ENCODE results near the gene MED15.

Gene MED15

DNA sequence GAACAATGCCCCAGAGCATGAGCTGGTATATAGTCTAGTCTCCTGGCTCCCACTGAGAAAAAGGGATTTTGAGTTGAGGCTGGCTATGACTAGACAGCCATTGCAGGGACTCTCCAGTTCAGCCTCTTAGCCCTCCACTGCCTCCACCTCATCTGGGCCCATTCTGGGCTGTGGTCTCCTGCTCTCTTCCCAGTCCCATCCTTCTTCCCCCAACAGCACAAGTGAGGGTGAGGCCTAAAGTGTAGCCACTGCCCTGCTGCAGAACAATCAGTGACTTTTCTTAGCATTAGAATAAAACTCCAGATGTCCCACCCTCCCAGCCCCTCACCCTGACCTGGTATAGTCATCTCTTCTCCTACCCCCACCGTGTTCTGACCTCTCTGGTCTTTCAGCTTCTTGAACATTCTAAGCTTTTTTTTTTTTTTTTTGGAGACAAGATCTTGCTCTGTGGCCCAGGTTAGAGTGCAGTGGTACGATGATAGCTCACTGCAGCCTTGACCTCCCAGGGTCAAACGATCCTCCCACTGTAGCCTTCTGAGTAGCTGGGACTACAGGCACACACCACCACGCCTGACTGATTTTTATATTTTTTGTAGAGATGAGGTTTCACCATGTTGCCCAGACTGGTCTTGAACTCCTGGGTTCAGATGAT lies 4.3 kb downstream of the MED15 start:
- DNase-seq: no peak

DNA sequence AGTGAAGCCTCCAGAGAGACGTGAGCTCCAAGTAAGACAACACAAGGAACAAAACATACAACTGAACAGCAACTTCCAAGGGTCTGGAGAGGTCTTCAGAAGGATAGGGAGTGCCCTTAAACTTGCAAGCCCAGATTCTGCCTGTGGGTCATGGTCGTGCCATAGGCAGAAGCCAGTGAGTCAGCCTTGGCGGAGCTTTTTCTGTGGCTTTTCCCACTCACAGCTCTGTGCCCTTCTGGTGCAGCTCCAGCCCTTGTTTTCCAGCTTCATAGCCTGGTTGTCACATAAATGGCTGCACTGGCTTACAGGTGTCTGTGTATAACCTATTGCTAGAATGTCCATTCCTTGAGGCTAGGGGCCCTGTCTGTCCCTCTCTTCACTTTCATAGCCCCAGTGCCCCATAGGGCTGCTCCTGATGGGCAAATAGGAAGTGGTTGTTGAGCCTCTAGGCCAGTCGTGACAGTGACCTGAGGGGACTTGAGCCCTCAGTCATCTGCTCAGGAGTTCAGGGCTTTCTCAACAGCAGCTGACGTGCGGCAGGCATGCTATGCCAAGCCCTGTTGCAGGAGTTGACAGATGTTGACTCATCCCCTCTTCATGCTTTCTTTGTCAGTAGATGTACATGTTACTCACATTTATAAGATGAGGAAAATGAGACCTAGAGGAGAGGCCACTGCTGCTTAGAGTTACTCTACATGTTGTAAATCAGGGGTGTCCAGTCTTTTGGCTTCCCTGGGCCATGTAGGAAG lies 7.4 kb downstream of the MED15 start:
- DNase-seq: peak; percentile 78

DNA sequence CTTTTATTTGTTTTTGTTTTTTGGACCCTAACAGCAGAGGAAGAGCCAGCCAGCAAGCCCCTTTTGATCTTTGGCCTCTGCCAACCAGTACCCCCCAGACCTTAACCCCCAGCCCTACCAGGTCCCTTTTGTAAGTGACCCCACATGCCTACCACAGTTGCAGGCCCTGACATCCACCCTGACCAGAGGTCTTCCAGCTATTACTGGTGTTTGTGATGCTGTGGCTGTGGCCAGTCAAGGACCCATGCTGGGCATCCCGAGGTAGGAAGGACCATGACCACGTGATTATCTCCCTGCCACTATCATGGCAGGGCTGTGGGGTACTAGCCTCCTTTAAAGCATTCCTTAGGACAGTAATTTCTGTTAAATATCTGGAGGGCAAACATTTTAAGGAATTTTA lies 9.0 kb downstream of the MED15 start:
- DNase-seq: no peak

DNA sequence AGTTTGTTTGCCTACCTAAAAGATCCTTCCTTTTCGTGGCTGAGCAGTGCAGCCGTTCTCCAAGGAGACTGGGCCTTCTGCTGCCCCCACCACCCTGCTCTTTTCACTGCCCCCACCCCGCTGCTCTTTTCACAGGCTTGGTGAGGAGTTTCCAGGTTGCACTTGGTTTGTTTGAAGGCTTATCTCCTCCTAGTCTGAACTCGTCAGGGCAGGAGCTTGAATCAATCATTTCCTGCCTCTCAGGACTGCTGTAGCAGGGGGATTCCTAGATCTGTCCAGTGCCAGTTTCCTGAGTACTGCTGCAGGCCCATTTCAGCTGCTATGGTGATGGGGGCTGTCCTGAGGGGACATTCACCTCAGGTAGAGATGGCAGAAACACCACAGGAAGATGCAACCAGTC lies 10.0 kb downstream of the MED15 start:
- no peak for DNase-seq

DNA sequence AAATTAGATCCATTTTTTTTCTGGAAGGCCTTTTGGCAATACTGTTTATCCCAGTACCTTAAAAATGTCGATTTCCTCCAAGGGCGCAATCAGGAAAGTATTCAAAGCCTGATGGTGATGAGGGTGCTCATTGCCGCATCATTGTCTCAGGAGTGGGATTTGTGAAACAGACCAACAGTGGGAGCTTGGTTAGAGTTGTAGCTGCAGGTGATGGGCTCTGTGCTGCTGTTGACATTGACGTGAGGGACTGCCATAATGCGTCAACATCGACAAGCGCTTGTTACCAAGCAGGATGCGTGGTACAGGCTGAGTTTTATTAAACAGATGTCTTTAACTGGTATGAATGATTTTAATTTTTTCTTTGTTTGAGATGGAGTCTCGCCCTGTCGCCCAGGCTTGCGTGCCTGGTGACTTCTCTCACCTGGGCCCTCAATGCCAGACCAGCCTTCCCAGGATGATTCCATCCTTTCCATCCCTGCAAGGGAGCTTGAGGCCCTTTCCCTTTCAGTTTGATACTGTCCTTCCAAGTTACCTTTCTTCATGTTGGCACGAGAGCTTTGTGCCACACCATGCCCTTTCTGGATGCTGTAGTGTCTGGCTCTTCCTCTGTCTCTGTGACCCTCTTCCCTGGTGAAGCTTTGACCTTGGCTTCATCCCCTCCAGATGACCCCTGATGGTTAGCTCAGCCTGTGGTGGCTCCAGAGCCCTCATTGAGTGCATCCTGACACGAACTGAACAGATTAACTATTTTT lies 10.6 kb downstream of the MED15 start:
- no peak for DNase-seq

DNA sequence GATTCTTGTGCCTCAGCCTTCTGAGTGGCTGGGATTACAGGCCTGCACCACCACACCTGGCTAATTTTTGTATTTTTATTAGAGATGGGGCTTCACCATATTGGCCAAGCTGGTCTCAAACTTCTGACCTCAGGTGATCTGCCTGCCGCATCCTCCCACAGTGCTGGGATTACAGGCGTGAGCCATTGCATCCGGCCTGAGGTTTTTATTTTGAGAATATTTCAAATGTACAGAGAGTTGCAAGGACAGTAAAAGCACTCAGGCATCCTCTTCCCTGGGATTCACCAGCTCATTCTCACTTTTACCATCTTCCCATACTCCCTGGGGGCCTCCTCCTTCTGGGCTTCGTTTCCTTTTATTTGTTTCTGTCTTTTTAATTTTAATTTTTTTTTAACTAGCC lies 12.1 kb downstream of the MED15 start:
- DNase-seq: no peak

DNA sequence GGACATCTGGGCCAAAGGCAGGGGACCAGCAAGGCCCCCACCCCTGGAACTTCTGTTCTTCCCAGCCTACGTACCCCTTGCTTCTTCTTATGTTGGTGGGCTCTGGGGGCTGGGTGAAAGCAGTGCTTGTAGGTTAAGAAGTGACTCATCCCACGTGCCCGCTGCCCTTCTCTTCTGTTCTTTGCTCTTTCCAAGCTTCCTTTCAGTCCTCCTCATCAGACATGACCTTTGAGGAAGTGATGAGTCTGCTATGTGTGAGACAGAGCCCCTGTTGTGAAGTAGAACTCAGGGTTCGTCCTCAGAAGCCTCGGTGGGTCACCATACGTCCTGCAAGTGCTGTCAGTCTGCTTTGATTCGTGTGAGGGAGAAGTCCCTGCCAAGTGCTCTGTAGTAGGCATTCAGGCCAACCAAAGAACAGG lies 12.7 kb downstream of the MED15 start:
- DNase-seq: peak; percentile 45

DNA sequence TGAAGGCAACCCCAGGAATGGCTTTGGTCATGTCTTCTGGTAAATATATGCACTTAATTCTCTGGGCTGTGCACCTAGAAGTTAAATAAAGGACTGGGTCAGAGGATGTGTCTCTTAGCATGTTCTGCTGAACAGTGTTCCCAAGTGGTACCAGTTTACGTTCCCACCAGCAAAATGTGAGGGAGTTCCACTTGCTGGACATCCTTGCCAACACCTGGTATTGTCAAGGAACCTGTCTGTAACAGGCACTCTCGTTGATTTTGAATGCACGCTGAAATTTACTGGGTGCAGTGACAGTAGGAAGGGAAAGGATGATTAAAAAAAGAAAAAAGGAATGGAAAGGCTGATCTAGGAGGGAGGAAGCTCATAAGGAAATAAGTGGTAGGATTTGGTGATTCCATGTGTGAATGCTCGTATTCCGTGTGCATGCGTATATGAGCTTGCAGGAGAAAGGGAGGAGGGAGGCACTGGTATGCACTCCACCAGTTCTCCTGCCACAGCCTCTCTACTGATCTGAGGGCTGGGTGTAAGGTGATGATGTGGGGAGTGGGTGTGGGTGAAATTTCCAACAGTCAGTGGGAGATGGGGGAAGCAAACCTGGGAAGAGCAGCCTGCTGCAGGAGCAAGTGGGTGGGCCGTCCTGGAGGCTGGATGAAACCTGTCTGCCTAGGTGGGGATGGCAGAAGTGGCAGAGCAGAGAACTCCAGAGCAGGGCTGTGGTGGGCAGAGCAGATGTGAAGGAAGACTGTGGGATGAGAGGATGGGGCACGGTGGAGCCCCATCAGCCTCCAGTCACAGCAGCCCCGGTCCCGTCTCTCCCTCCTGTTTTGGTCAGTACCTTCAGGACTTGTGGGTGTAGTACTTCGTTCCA lies 15.0 kb downstream of the MED15 start:
- DNase-seq: no peak

DNA sequence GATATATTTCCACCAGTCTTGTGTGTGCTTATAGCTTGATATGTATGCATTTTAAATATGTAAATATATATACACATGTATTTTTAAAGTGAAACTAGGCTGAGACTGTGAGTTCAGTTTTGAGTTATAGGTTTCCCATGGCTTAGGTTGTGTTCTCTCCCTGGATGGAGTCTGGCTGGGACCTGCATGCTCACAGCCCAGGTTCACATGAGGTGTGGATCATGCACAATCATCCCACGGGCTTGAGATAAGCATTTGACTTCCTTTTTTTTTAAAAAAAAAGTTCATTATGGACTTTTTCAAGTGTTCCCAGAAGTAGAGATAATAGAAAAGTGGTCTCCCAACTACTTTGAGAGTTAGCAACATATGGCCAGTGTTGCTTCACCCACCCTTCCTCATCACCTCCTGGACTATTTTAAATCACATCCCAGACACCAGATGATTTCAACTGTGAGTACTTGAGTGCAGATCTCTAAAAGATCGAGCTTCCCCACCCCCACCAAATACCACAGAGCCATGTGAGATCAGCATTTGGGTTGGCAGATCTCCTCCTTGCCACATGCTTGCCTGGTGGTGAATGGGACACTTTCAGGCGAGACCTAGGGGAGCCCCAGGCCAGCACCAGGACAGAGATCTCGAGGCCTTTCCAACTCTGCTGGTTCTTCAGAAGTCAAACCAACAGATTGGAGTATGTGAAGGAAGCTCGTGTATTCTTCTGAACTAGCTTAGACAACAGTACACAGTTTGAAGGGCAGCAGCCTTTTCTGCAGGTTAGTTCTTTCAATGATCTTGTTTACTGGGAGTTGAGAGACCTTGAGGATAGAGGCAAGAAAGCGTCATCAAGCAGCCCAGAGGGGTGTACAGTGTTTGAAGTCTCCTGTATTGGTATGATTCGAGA lies 15.9 kb downstream of the MED15 start:
- peak; percentile 84 for DNase-seq

DNA sequence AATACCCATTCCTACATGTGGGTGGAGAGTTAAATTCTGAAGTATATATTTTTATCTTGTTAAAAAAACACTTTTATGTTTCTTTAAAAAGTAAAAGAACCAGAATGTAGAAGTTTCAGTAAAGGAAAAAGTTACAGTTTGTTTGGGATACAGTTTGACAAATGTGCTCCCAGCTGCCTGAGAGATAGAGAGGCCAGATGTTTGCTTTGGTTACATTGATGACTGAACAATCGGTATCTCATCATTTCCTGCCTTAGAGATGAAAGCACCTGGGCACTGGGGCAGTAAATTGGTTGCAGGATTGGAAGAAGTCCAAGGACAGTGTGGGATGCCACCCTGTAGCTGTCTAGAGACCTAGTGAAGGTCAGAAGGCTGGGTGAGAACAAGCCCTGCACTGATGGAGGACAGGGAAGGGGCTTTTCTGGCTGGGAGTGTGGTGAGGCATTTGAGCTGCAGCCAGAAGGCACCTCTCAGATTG lies 16.6 kb downstream of the MED15 start:
- peak; percentile 11 for DNase-seq

DNA sequence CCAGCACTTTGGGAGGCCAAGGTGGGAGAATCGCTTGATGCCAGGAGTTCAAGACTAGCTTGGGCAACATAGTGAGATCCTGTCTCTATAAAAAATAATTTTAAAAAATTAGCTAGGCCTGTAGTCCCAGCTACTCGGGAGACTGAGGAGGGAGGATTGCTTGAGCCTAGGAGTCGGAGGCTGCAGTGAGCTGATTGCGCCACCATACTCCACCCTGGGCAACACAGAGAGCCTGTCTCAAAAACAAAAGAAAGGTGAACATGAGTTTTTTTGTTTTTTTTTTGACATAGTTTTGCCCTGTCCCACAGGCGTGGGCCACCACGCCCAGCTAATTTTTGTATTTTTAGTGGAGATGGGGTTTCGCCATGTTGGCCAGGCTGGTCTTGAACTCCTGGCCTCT lies 17.6 kb downstream of the MED15 start:
- DNase-seq: no peak

DNA sequence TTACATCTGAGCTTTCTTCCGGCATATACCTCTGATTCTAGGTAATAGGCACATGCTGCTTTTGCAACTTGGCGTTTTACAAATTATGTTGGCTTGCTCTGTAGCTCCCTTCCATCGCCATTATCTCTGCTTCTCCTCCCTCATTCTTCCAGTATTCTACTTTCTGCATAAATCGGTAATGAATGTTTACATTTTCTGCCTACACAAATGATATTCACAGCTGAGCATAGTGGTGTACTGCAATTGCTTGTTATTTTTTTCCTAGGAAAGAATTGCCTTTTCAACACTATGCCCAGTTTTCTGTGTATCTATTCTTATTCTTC lies 18.9 kb downstream of the MED15 start:
- DNase-seq: no peak

DNA sequence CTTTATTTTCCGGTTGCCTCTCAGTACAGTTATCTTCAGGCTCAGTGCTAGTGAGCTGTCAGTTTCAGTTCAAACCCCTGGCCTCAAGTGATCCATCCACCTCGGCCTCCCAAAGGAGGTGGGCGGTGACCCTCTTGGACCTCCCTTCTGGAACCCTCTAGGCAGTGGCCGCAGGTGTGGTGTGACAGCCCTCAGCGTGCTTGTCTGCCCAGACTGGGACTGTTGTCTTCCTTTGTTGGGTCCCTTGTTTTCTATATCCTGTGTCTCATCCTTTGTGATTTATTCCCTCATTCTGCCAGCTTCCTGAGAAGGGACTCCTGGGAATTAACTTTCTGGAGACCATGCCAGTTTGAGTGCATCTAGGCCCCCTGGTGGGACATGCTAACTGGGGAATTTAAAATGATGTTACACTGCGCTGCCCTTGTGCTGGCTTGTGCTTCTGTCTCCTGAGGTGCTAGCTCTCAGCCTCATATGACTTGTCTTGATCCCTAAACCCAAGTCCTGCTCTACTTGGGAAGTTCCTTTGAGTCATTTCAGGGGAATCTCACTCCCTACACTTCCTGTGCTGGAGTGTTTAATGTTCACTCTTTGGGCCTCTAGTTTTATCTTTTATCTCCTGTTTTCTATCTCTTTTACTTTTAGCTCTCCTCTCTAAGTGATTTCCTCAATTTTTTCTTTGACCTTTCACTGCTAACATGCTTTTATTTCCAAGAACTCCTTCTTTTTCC lies 19.4 kb downstream of the MED15 start:
- peak; percentile 77 for DNase-seq

DNA sequence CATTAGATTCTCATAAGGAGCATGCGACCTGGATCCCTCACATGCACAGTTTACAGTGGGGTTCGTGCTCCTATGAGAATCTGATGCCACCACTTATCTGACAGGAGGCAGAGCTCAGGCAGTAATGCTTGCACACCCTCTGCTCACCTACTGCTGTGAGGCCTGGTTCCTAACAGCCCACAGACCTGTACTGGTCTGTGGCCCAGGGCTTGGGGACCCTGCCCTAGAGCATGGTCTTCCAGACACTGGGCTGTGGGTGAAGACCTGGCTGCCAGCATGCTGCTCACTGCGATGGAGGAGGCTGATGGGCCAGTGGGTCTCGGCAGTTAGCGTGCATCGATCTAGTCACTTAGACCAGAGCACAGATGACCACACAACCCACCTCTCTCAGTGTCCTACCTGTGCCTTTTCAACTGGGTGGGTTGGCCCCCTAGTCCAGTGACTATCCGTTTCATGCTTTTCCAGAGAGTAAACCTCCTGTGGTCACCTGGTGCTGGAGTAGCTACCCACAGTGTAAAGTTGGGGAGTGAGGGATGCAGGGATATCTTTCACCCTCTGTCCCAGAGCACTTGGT lies 21.1 kb downstream of the MED15 start:
- DNase-seq: no peak

DNA sequence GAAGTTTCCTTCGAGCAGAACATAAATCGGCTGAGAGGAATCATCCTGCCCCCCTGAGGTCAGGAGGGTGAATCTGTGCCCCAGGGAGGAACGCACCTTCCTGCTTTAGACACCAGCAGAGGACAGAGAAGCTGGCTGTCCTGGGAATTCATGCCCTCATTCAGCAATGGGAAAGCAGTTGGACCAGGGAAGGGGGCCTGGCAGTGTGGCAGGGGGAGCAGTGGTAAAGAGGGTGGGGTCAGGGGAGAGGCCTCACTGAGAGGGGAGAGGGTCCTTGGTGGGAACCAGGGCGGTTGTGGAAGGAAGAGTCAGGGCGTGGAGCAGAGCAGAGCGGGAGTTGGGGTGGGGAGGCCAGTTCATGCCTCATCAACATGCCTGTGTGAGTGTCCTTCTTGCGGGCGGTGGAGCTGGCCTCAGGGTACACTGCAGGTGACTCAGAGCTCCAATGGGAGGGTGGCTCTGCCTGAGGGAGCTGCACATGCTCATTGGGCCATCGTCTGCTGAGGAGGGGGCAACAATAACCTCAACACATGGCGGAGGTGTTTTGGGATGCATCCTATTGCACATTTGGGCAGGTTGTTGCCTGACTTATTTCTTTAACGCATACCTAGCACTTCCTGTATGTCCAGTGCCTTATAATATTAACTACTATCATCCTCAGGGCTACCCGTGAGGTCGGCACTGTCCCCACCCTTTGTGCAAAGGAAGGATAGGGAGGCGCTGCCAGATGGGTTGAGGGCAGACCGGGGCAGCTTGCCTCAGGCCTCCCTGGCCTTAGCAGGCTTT lies 23.2 kb downstream of the MED15 start:
- DNase-seq: peak; percentile 62

DNA sequence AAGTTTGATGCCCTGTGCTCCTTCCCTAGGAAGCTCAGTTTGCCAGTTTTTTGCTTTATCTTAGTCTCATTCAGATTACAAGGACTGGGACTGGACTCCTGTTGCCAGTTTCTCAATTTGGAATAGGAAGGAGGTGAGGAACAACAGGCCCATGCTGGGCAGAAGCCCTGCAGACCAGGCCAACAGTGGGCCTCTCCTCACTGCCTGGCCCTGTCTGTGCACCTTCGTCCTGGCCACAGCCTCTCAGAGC lies 23.7 kb downstream of the MED15 start:
- DNase-seq: no peak

DNA sequence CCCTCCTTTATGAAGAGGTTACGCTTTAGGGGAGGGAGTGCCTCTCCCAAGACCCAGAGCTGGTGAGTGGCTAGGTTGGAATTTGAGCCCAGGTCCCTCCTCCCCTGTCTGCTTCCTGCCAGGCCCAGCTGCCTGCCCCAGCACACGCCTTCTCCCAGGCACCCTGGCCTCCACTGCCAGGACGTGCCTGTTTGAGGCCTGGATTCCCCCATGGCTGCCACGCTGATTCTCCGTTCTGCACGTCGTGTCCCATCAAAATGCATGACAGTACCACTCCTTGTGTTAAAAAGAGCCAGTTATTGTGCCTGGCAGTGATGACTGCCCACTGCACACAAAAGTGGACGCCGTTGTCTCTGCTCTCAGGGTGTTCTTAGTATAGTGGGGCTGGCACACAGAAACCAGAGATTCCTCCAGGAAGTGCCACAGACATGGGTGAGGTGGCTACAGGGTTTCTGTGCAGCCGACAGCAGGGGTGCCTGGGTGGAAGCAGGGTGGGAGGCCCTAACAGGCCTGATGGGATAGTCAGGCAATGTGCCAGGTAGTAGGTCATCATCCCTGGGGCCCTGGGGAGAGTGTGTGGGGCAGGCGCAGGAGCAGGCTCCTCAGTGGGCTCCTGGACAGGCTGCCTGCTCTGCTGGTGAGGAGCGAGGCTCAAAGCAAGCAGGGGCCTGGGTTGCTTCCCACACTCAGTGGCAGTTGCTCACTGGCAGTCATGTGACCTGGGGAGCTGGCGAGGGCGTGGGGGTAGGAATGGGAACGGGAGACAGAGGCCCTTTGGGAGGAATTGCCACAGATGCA lies 24.2 kb downstream of the MED15 start:
- DNase-seq: peak; percentile 84

DNA sequence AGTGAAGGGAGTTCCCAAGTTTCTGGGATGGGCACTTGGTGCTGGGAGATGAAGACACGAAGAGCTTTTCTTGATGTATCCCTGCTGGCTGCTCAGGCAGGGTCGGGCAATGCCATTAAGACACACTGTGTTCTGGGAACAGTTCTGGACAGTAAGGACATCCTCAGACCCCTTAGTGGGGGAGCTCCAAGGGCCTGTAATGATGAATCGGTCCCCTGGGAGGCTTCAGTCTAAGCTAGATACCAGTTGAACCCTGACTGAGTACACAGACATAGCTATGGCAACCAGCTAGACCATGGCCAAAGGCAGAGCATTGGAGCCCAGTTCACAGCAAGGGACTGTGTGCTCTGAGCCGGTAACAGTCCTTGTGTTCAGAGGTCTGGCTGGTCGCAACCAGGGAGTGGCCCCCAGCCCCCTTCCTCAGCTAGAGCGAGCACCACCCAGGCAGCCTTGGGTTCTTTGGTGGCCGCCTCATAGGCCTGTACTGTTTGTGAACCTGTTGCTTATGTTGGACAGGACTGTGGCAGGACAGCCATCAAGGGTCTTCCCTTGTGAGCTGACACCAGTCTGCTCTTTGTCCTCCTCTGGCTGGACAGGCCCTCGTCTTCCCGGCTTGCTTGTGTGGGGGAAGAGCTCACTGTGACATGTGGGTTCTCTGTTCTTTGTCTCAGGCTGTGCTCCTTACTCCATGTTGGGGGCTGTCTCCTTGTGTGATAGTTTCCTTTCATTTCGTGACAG lies 25.0 kb downstream of the MED15 start:
- DNase-seq: peak; percentile 11

All from fibroblast of upper back skin (primary cell).